Dedifferentiated amniotic fluid mesenchymal stem cell (primary cell): ENCODE measurements around the gene EFCAB6.

Experiments
- DNase-seq: peaks from one replicate; pipeline ENCODE4 v3.0.0-alpha.2; 2016; ENCODE audit errors: extremely low spot score

EFCAB6 gene

GRCh38 chr22:43580271-43580750, 231.8 kb downstream of the EFCAB6 start:
- DNase-seq: no peak

GRCh38 chr22:43574738-43575137, 237.4 kb downstream of the EFCAB6 start:
- no peak for DNase-seq

- no peak for DNase-seq
These were observed 239.4 kb downstream of the EFCAB6 start for GRCh38 chr22:43572710-43573109.

- DNase-seq: no peak
These were observed 240.9 kb downstream of the EFCAB6 start for GRCh38 chr22:43571181-43571580.

GRCh38 chr22:43570531-43571165, 241.5 kb downstream of the EFCAB6 start:
- DNase-seq: no peak

GRCh38 chr22:43569111-43569510, 243.0 kb downstream of the EFCAB6 start:
- DNase-seq: no peak

- no peak for DNase-seq
These were observed 244.3 kb downstream of the EFCAB6 start for GRCh38 chr22:43567691-43568324.

GRCh38 chr22:43566561-43567332, 245.4 kb downstream of the EFCAB6 start:
- no peak for DNase-seq

- no peak for DNase-seq
These were observed 246.1 kb downstream of the EFCAB6 start for GRCh38 chr22:43566021-43566420.

GRCh38 chr22:43564859-43565258, 247.2 kb downstream of the EFCAB6 start:
- DNase-seq: no peak

- no peak for DNase-seq
These were observed 248.5 kb downstream of the EFCAB6 start for GRCh38 chr22:43563571-43563970.

- no peak for DNase-seq
These were observed 249.3 kb downstream of the EFCAB6 start for GRCh38 chr22:43562843-43563242.

- DNase-seq: no peak
These were observed 250.5 kb downstream of the EFCAB6 start for GRCh38 chr22:43561415-43562178.

GRCh38 chr22:43560651-43561050, 251.5 kb downstream of the EFCAB6 start:
- DNase-seq: no peak

- DNase-seq: no peak
These were observed 256.3 kb downstream of the EFCAB6 start for GRCh38 chr22:43555561-43556515.

- no peak for DNase-seq
These were observed 257.3 kb downstream of the EFCAB6 start for GRCh38 chr22:43554694-43555365.

GRCh38 chr22:43554259-43554636, 257.9 kb downstream of the EFCAB6 start:
- DNase-seq: no peak

GRCh38 chr22:43553451-43554258, 258.4 kb downstream of the EFCAB6 start:
- DNase-seq: no peak

GRCh38 chr22:43550672-43551071, 261.4 kb downstream of the EFCAB6 start:
- DNase-seq: no peak
